ENCODE results near the gene PRKCA.
"Not testable (repeated sequence)": the region's sequence is repeated elsewhere in the genome, so short reads cannot be mapped to it uniquely, and the experiment has no call there.

The PRKCA gene

DNA sequence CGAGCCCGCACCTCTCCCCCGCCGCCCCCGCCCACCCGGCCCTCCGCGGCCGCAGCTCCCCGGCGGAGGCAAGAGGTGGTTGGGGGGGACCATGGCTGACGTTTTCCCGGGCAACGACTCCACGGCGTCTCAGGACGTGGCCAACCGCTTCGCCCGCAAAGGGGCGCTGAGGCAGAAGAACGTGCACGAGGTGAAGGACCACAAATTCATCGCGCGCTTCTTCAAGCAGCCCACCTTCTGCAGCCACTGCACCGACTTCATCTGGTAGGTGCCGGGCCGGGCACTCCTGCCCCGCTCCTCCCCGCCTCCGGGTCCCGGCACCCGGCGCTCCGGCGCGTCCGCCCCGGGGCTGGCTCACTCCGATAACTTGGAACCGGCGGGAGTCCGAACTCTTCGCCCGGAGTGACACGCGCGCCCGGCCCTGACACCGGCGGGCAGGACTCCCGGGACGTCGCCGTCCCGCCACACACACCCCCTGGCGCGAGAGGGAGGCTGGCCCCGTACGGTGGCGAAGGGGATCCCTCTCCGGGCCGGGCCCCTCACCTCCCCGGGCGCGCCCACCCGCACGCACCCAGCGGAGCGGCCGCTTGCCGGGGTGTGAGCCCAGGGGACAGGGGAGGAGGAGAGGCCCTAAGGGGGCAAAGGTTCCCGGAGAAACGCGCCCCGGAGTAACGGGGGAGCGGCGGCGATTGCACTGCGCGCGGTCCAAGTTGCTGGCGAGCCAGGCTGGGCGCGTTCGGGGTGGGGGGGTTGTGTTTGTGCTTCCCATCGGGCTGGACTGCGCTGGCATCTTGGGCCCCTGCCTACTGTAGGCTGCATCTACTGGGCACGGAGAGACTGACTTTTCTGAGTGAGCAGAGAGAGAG lies 581 bp downstream of the PRKCA start:
- Histone ChIP-seq H3K9ac (ENCODE audit: low read depth, low read length) (peak overlapping the region; percentile 74), H3K4me1 (ENCODE audit: insufficient read depth, low read length) (peaks cover 10% of the 10 kb centered on the region), H3K36me3 (ENCODE audit: insufficient read depth, low read length) (no peaks in the 10 kb centered on the region), H3K9me3 (ENCODE audit: control insufficient read depth, insufficient read depth, low read length) (no peaks in the 10 kb centered on the region)

DNA sequence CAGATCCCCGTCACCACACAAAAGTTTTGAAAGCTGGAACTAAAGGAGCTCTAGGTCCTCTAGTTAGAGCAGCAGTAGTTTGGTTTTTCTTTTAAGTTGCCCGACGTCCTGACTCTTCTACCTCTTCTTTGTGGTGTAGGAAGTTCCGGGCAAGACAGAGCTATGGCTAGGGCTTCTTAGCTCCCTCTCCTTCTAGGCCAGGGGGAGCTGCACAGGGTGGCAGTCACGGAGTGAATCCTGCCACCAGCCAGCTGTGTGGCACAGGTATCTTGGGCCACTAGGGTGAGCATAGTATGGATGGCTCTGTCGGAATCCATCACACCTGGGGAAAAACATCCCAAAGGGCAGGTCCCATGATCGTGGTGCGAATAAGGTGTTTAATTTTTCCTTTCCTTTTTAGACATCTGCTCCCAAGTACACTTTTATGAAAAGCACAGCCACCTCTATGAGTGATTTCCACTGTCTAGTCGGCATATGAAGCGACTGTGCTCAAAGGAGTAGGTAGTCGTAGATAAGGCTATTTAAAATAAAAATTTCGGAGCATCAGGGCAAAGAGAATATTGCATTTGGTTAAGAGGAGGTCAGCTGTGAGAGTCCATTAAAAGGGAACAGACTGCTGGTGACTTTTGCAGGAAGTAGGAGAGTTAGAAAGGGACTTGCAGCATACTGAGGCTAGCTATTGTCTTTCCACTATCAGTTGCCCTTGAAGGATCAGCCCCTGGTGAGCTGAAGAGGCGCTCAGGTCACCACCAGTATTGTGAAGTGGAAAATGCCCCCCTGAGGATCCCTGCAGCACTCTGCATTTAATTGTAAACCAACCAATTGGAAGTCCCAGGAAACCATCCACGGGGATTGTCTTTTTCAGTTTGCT lies 2.1 kb downstream of the PRKCA start:
- Histone ChIP-seq H3K4me1 (ENCODE audit: insufficient read depth, low read length) (peaks cover 11% of the 10 kb centered on the region), H3K9ac (ENCODE audit: low read depth, low read length) (peak overlapping the region; percentile 74; the same call in 1 of the 2 replicates)

DNA sequence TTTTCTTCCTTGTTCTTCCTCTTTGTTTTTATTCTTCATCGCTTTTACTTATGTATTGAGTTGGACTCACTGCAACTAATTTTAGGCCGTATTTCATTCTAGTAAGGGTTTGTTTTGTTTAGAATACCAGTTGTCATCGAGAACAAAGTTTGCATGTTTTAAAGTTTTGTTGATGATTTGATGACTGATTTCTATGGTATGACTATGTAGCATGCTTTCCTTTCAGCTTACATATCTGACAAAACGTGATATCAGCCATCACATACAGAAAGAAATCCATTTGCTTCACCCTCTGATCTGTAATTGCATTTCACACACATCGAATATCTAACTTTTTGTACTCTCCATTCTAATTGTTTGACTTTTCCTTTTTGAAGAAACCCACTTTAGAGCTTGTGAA lies 4.0 kb downstream of the PRKCA start:
- Histone ChIP-seq H3K9me3 (ENCODE audit: control insufficient read depth, insufficient read depth, low read length) (no peaks in the 10 kb centered on the region), H3K4me1 (ENCODE audit: insufficient read depth, low read length) (peaks cover 21% of the 10 kb centered on the region), H3K36me3 (ENCODE audit: insufficient read depth, low read length) (no peaks in the 10 kb centered on the region), H3K9ac (ENCODE audit: low read depth, low read length) (no peak overlapping the region)

More for the DNA sequence above, 2.1 kb downstream of the PRKCA start:
- Histone ChIP-seq H3K36me3 (ENCODE audit: insufficient read depth, low read length) (no peaks in the 10 kb centered on the region), H3K9me3 (ENCODE audit: control insufficient read depth, insufficient read depth, low read length) (no peaks in the 10 kb centered on the region)

DNA sequence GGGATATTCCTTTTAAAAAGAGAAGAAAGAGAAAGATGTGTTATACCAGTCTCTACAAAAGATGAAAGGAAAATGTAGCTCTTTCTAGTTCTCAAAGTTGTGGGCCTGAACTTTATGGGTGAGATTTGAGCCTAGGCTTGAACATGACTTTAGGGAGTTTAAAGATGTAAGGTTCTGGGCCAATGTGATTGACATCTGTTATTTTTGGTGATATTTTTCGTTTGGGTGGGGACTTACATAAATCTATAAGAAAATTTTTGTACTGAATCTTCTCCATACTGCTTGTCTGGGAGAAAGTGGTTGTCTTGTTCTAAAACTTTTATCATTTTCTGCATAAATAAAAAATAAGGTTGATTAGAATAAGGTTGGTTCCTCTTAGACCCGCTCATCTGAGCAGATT lies 4.8 kb downstream of the PRKCA start:
- Histone ChIP-seq H3K9ac (ENCODE audit: low read depth, low read length) (no peak overlapping the region), H3K36me3 (ENCODE audit: insufficient read depth, low read length) (no peaks in the 10 kb centered on the region), H3K9me3 (ENCODE audit: control insufficient read depth, insufficient read depth, low read length) (no peaks in the 10 kb centered on the region), H3K4me1 (ENCODE audit: insufficient read depth, low read length) (peaks cover 21% of the 10 kb centered on the region)

DNA sequence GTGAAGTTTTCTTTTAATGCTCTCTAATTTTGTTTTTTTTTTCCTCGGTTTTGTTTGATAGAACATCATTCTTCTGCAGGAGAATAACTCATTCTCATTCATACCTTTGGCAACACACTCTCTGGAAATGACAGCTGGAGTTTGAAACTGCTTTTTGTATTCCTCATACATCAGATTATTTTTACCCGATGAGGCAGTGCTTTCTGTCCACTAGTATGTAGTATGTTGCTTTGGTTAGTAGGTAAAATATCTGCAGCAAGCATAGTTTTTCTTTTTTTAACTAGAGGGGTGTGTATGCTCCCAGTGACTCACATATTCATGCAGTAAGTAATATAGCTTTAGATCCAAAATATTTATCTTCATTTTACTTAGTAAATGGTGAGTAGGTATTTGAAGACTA lies 6.4 kb downstream of the PRKCA start:
- peaks cover 20% of the 10 kb centered on the region for H3K4me1 ChIP-seq (ENCODE audit: insufficient read depth, low read length)
- no peaks in the 10 kb centered on the region for H3K36me3 ChIP-seq (ENCODE audit: insufficient read depth, low read length)
- H3K9me3 ChIP-seq (ENCODE audit: control insufficient read depth, insufficient read depth, low read length), result no peaks in the 10 kb centered on the region

DNA sequence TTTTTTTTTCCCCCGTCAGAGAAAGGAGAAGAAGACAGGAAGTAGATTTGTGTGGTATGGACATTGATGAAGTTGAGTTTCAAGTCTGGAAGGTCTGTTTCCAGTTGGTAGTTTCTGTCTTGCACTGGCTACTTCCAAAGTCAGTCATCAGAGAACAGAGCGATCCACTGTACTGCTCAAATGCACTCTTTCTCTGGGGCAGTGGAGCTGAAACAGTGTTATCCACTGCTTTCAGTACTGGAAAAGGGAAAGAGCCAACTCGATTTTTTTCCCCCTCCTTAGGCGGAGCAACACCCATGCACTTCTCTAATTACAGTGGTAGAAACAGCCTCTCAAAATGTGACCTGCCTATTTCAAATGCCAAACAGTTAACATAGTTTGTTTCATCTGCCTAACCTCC lies 7.4 kb downstream of the PRKCA start:
- H3K36me3 ChIP-seq (ENCODE audit: insufficient read depth, low read length), result no peaks in the 10 kb centered on the region
- peaks cover 11% of the 10 kb centered on the region for H3K4me1 ChIP-seq (ENCODE audit: insufficient read depth, low read length)
- no peak overlapping the region for H3K9ac ChIP-seq (ENCODE audit: low read depth, low read length)
- H3K9me3 ChIP-seq (ENCODE audit: control insufficient read depth, insufficient read depth, low read length), result no peaks in the 10 kb centered on the region

More for the DNA sequence above, 6.4 kb downstream of the PRKCA start:
- no peak overlapping the region for H3K9ac ChIP-seq (ENCODE audit: low read depth, low read length)

DNA sequence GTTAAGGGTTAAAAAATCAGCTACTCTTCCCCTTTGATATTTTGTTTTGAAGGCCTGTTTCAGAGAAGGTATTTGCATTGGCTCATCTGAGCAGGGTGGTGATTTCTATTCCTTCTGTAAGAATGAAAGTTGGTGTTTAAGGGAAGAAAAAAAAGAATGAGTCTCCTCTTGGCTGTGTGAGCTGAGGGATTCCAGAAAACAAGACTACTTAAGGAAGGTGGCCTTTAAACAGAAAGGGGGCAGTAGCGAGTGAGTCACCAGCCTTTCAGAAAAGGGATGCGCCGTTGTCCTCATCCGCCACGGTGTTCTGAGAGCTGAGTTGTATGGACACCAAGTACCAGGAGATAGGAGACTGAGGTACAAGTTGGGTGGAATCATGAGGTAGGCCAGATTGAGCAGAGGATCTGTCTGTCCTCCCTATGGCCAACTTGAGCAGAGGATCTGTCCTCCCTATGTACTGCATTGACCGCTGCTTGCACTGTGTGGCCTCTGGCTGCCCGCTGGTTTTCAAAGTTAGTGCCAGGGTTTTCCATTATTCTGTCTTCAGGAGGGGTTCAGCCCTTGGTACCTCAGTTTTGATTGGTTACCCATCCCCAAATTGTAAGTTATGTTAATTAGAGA lies 8.2 kb downstream of the PRKCA start:
- Histone ChIP-seq H3K9ac (ENCODE audit: low read depth, low read length) (no peak overlapping the region), H3K9me3 (ENCODE audit: control insufficient read depth, insufficient read depth, low read length) (no peaks in the 10 kb centered on the region), H3K36me3 (ENCODE audit: insufficient read depth, low read length) (no peaks in the 10 kb centered on the region), H3K4me1 (ENCODE audit: insufficient read depth, low read length) (peaks cover 11% of the 10 kb centered on the region)

DNA sequence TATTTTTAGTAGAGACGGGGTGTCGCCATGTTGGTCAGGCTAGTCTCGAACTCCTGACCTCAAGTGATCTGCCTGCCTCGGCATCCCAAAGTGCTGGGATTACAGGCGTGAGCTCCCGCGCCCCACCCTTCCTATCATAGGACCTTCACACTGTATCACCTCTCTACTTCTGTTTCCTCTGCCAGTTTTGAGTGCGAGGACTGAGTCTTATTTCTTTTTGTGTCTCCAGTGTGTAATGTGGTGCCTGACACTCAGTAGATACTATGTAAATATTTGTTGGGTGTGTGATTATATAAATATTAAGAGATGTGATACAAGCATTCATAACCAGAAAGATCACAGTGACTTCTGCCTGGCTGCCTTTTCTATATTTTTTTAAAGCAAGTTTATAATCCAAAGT lies 10.5 kb downstream of the PRKCA start:
- H3K4me1 ChIP-seq (ENCODE audit: insufficient read depth, low read length), result peaks cover 11% of the 10 kb centered on the region
- no peaks in the 10 kb centered on the region for H3K9me3 ChIP-seq (ENCODE audit: control insufficient read depth, insufficient read depth, low read length)
- H3K9ac ChIP-seq (ENCODE audit: low read depth, low read length), result no peak overlapping the region
- no peaks in the 10 kb centered on the region for H3K36me3 ChIP-seq (ENCODE audit: insufficient read depth, low read length)

DNA sequence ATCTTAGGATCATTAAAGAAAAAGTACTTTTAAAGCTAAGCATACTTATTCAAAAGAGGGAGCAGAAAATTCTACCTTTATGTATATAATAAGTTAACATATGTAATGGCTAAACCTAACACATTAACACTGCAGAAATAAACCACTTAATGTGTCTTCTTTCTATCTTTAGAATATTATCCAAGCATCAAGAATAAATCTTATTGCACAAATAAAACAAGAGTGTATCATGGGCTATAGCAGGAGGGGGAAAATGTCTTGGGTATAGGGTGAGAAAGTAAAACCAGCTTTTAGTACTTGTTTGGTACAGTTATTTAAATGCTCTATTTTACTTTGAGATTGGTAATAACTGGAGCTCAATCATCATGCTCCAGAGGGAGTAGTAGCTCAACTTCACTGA lies 10.9 kb downstream of the PRKCA start:
- no peaks in the 10 kb centered on the region for H3K36me3 ChIP-seq (ENCODE audit: insufficient read depth, low read length)
- no peak overlapping the region for H3K9ac ChIP-seq (ENCODE audit: low read depth, low read length)
- H3K4me1 ChIP-seq (ENCODE audit: insufficient read depth, low read length), result peaks cover 11% of the 10 kb centered on the region
- H3K9me3 ChIP-seq (ENCODE audit: control insufficient read depth, insufficient read depth, low read length), result no peaks in the 10 kb centered on the region

DNA sequence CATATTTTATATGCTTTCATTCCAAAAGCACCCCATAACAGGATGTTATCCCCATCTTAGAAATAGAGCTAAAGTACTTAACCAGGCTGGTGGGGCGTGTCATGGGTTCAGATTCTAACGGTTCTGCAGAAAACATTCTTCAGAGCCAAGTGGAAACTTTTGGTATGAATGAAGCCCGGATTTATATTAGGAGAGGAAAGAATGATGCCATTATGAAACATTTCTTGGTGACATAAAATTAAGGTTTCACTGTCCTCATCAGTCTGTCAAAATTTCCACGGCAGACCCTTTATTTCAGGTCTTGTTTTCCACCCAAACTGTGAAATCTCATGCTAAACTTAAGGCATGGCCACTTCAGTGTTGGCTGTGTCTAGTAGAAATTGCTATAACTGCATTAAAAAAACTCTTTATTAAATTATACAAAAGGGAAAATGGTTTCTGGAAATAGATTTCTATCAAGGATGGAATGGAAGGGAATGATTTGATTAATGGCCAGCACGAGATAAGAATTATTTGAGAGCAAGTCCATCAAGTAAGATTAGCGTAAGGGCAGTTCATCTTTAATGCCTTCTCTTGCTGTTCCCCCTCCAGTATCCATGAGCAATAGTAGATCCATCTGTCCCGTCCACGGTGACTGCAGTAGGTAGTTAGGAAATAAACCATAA lies 11.7 kb downstream of the PRKCA start:
- peaks cover 11% of the 10 kb centered on the region for H3K4me1 ChIP-seq (ENCODE audit: insufficient read depth, low read length)
- H3K9ac ChIP-seq (ENCODE audit: low read depth, low read length), result no peak overlapping the region
- no peaks in the 10 kb centered on the region for H3K36me3 ChIP-seq (ENCODE audit: insufficient read depth, low read length)
- no peaks in the 10 kb centered on the region for H3K9me3 ChIP-seq (ENCODE audit: control insufficient read depth, insufficient read depth, low read length)

DNA sequence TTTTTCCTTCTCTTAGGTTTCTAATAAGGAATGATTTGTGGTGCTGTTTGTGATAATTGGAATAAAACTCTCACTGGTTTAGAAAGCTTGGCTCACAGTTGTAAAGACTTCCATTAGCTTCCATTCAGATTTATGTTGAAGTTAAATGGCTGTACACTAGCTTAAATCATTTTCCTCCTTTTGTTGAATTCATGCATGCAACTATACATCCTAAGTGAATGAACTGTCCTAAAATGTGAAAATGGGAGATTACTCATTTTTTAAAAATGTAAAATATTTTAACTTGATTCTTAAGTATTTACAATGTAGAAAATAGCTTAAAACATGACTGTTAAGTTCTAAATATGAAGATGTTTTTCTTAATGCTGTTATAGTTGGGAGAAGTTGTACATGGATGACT lies 15.2 kb downstream of the PRKCA start:
- Histone ChIP-seq H3K9me3 (ENCODE audit: control insufficient read depth, insufficient read depth, low read length) (peaks cover 5% of the 10 kb centered on the region; the same call in 1 of the 2 replicates), H3K4me1 (ENCODE audit: insufficient read depth, low read length) (no peaks in the 10 kb centered on the region), H3K36me3 (ENCODE audit: insufficient read depth, low read length) (no peaks in the 10 kb centered on the region), H3K9ac (ENCODE audit: low read depth, low read length) (no peak overlapping the region)

DNA sequence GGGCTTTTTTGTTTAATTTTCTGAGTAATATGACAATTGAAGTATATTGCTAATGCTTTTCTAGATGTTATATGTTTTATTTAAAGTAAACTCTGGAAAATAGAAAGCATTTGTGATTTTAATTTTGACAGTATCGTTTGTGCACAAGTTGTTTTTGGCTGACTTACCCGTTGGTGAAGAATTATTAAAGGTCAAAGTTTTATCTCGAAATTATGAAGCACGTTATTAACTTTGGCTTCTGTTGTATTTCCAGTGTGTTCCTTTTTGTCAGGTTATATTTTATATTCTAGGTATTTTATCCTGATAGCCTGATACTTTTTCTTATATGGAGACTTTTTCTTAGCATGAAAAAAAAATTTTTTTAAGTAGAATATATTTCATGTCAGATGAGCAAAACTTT lies 16.8 kb downstream of the PRKCA start:
- Histone ChIP-seq H3K4me1 (ENCODE audit: insufficient read depth, low read length) (no peaks in the 10 kb centered on the region), H3K9ac (ENCODE audit: low read depth, low read length) (no peak overlapping the region), H3K36me3 (ENCODE audit: insufficient read depth, low read length) (no peaks in the 10 kb centered on the region), H3K9me3 (ENCODE audit: control insufficient read depth, insufficient read depth, low read length) (peaks cover 5% of the 10 kb centered on the region; the same call in 1 of the 2 replicates)

DNA sequence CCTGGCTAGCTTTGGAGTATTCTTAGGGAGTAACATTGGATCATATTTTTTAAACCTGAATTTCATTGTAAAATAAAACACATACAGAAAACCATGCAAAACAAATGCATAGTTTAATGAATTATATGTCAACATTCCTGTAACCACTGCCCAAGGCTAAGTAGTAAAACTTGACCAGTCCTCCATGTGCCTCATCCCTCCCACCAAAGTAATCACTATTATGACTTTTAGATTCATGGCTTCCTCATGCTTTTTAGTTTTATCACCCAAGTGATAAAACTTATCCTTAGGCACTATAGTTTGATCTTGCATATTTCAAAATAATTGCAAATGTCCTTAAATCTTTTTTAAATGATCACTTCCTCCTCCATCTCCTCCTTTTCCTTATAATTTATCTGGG lies 20.4 kb downstream of the PRKCA start:
- Histone ChIP-seq H3K36me3 (ENCODE audit: insufficient read depth, low read length) (no peaks in the 10 kb centered on the region), H3K9ac (ENCODE audit: low read depth, low read length) (no peak overlapping the region), H3K9me3 (ENCODE audit: control insufficient read depth, insufficient read depth, low read length) (peaks cover 5% of the 10 kb centered on the region; the same call in 1 of the 2 replicates), H3K4me1 (ENCODE audit: insufficient read depth, low read length) (no peaks in the 10 kb centered on the region)

DNA sequence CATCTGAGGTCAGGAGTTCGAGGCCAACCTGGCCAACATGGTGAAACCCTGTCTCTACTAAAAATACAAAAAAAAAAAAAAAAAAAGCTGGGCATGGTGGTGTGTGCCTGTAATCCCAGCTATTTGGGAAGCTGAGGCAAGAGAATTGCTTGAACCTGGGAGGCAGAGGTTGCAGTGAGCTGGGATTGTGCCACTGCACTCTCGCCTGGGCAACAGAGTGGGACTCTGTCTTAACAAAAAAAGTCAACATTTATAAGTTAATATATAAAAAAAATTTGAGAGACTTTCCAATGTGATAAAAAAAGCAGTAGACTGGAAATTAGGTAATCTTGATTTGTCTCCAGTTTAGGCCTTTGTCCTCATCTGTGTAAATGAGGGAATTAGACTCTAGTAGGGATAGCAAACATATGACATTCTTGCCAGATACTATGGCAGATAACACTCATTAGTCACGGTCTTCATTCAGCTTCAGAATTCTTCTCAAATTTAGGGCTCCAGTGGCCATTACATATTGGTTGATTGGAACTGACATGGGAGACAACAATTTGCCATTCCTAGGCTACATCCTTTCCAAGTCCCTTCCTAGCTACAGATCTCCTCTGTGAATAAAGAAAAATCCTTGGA lies 22.1 kb downstream of the PRKCA start:
- not testable (repeated sequence) for H3K9ac ChIP-seq (ENCODE audit: low read depth, low read length); H3K36me3 ChIP-seq (ENCODE audit: insufficient read depth, low read length); H3K4me1 ChIP-seq (ENCODE audit: insufficient read depth, low read length); H3K9me3 ChIP-seq (ENCODE audit: control insufficient read depth, insufficient read depth, low read length)
